Endothelial cell of umbilical vein (primary cell): ENCODE measurements around the gene IL4R. TPM values are rescaled to one million over a fixed set of nuclear protein-coding genes. Genes with fewer than 3 reads are reported as not detected.
A peak's percentile ranks its signal among the peaks of the same experiment; 100 is the strongest.

Source experiments
- BruUV-seq: library from RNA; stranded (reverse); fragments of 400-500 nt; replicated peaks from 2 replicates; lab custom pipeline; 2021; lab: Mats Ljungman, UMichigan
- CTCF ChIA-PET: fragments of 300-600, 350-600 bp; sonication (Branson Sonifier 250); formaldehyde crosslinking; loops from one replicate; lab custom pipeline; 2021; ENCODE audit warnings: antibody characterized with exemption, inconsistent platforms; lab: Charles Lee
- POLR2A ChIA-PET: fragments of 300-600, 350-600 bp; sonication (Branson Sonifier 250); formaldehyde crosslinking; loops from one replicate; lab custom pipeline; 2021; ENCODE audit warnings: antibody characterized with exemption, inconsistent platforms; lab: Charles Lee
- DNase-seq: peaks from one replicate; pipeline ENCODE4 v3.0.0-alpha.2; 2011; ENCODE audit warnings: low read depth, low spot score
- FAIRE-seq: peaks from 2 replicates; lab custom pipeline; 2011; peaks lifted over from hg19 to GRCh38; lab: Jason Lieb, UNC
- H2AFZ ChIP-seq: 2 replicates; pipeline ENCODE4 v1.6.0; 2012; ENCODE audit warnings: low read depth, low read length, control low read depth, inconsistent platforms
- H3K27ac ChIP-seq: 2 replicates; pipeline ENCODE4 v1.5.1; 2011; ENCODE audit warnings: low read depth, mild to moderate bottlenecking, control low read depth, low read length, moderate library complexity; ENCODE audit not compliant: insufficient read depth
- H3K27me3 ChIP-seq, 2 experiments: 2 replicates each; pipeline versions ENCODE4 v1.6.0 to v1.6.1; 2011; ENCODE audit warnings: low read length in 2 of 2, mixed read lengths in 1 of 2; ENCODE audit not compliant: control insufficient read depth in 2 of 2, insufficient read depth in 2 of 2
- H3K36me3 ChIP-seq, 2 experiments: 2 replicates in 1 of 2; 3 replicates in 1 of 2; pipeline ENCODE4 v1.5.1; 2011; ENCODE audit warnings: low read length in 2 of 2, mild to moderate bottlenecking in 1 of 2, moderate library complexity in 1 of 2; ENCODE audit not compliant: control insufficient read depth in 2 of 2, insufficient read depth in 2 of 2; ENCODE audit errors: extremely low read depth in 1 of 2
- H3K4me1 ChIP-seq: 3 replicates; pipeline ENCODE4 v1.5.1; 2011; ENCODE audit warnings: mild to moderate bottlenecking, low read length; ENCODE audit not compliant: control insufficient read depth, insufficient read depth; ENCODE audit errors: extremely low read depth
- H3K4me2 ChIP-seq: 2 replicates; pipeline ENCODE4 v1.6.1; 2011; ENCODE audit warnings: low read length, control low read depth, mixed read lengths; ENCODE audit not compliant: insufficient read depth
- H3K4me3 ChIP-seq, 3 experiments: fragments of 200-600 bp in 1 of 3; sonication (generic), shearing (Covaris generic) in 1 of 3; replicated peaks in 1 of 3; 2 replicates each; pipeline ENCODE4 v1.5.1; 2011 to 2016; ENCODE audit warnings: control low read depth in 3 of 3, low read length in 3 of 3, mild to moderate bottlenecking in 2 of 3, inconsistent platforms in 1 of 3, low read depth in 1 of 3, moderate library complexity in 1 of 3; ENCODE audit not compliant: insufficient read depth in 1 of 3
- H3K79me2 ChIP-seq: 2 replicates; pipeline ENCODE4 v1.6.0; 2012; ENCODE audit warnings: low read length, inconsistent platforms; ENCODE audit not compliant: control insufficient read depth, insufficient read depth
- H3K9ac ChIP-seq: replicated peaks from 2 replicates; pipeline ENCODE3; 2011; ENCODE audit warnings: low read length, control low read depth; ENCODE audit not compliant: insufficient read depth; ENCODE audit errors: extremely low read depth
- H3K9me1 ChIP-seq: replicated peaks from 3 replicates; pipeline ENCODE4 v1.6.0; 2011; ENCODE audit warnings: mild to moderate bottlenecking, low read length; ENCODE audit not compliant: control insufficient read depth, insufficient read depth; ENCODE audit errors: extremely low read depth
- H3K9me3 ChIP-seq: replicated peaks from 2 replicates; pipeline ENCODE4 v1.5.1; 2012; ENCODE audit warnings: low read length, inconsistent platforms; ENCODE audit not compliant: control insufficient read depth, insufficient read depth
- H4K20me1 ChIP-seq: replicated peaks from 2 replicates; pipeline ENCODE3; 2011; ENCODE audit warnings: mild to moderate bottlenecking, low read length; ENCODE audit not compliant: control insufficient read depth, insufficient read depth; ENCODE audit errors: extremely low read depth
- EZH2 ChIP-seq: IDR thresholded peaks from 2 replicates; pipeline ENCODE4 v1.6.1; 2012; ENCODE audit warnings: borderline replicate concordance, low read depth, mild to moderate bottlenecking, moderate library complexity, low read length, inconsistent platforms; ENCODE audit not compliant: severe bottlenecking
- FOS ChIP-seq: IDR thresholded peaks from 2 replicates; pipeline ENCODE4 v1.6.1; 2011; ENCODE audit warnings: mild to moderate bottlenecking, low read length, moderate library complexity, borderline replicate concordance; ENCODE audit not compliant: insufficient read depth
- GATA2 ChIP-seq: IDR thresholded peaks from 2 replicates; pipeline ENCODE4 v1.7.0; 2011; ENCODE audit warnings: low read depth, mild to moderate bottlenecking, moderate library complexity, mixed read lengths, low read length; ENCODE audit not compliant: insufficient read length, insufficient read depth
- JUN ChIP-seq: IDR thresholded peaks from 2 replicates; pipeline ENCODE4 v1.6.1; 2011; ENCODE audit warnings: borderline replicate concordance, low read depth; ENCODE audit not compliant: insufficient read length, insufficient read depth
- MYC ChIP-seq: IDR thresholded peaks from one replicate; pipeline ENCODE4 v1.6.1; 2011; ENCODE audit warnings: mild to moderate bottlenecking, low read depth, low read length
- POLR2A ChIP-seq: IDR thresholded peaks from 2 replicates; pipeline ENCODE4 v1.6.1; 2012; ENCODE audit warnings: low read depth, mild to moderate bottlenecking, control low read depth, low read length
- POLR2AphosphoS5 ChIP-seq: IDR thresholded peaks from 2 replicates; pipeline ENCODE4 v1.6.1; 2012; ENCODE audit warnings: low read depth, mild to moderate bottlenecking, control low read depth, low read length, moderate library complexity; ENCODE audit not compliant: insufficient read depth
- dilution Hi-C: fragments of 300-500 bp; cut with MboI; formaldehyde crosslinking; loops from one replicate; pipeline ENCODE4 v1.15.0; 2019; ENCODE audit warnings: low sequenced_read_pairs; ENCODE audit not compliant: extremely low pct_ligation_motif_present
- intact Hi-C: fragments of 100-400 bp; cut with micrococcal nuclease; formaldehyde crosslinking; loops from one replicate; pipeline ENCODE4 v1.10.0; 2022
- polyA plus RNA-seq, 4 experiments: library from polyadenylated mRNA; depleted of rRNA in 3 of 4; stranded (reverse) in 3 of 4; unstranded in 1 of 4; fragments of >200 nt; gene quantifications; 2 replicates each; pipeline versions ENCODE4 v1.2.1 to v1.2.3, GENCODE V29; 2011 to 2012; ENCODE audit warnings: missing spikeins in 1 of 4
- total RNA-seq: library from RNA; stranded (reverse); gene quantifications from 2 replicates; pipeline ENCODE4 v1.2.3, GENCODE V29; 2021
- TF ChIP-seq, protein P1 (sequence below): IDR thresholded peaks from 2 replicates; pipeline ENCODE4 v1.6.1; 2011; ENCODE audit not compliant: insufficient read depth, insufficient read length
- TF ChIP-seq, protein P2 (sequence below), 2 donors: IDR thresholded peaks; 1 replicate in 1 of 2; 2 replicates in 1 of 2; pipeline ENCODE4 v1.5.1; 2011; ENCODE audit warnings: low read length in 2 of 2, mild to moderate bottlenecking in 2 of 2, moderate library complexity in 2 of 2, control low read depth in 1 of 2, inconsistent platforms in 1 of 2, low read depth in 1 of 2; ENCODE audit not compliant: insufficient read depth in 1 of 2; ENCODE audit errors: extremely low read depth in 1 of 2

The IL4R gene
- total and polyA plus RNA-seq, 2 donors (not counting 3 experiments of a cell fraction or from before 2014, with no cell fraction given) = 138 to 139 TPM

DNA sequence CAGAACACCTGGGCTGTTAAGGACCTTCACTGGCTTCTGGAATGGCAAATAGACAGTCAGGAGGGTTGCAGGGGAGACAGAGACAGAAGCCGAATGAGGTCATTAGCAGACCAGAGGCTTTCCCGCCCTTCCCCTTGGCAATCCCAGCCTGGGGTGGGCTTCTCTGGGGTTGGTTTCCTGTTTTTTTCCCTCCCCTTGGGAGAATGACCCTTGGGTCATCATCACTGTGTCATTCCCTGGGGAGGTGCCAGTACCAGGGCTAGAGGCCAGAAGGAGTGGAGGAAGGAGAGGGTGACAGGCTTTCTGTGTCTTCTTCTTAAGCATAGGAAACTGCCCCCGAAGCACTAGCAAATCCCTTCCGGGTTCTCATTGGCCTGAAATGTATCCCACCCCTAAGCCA lies 45.3 kb downstream of the IL4R start:
- ChIA-PET CTCF (no interaction called here), POLR2A (no interaction called here)
- no peak overlapping the region for H3K4me2 ChIP-seq
- no peaks in the 10 kb centered on the region for H3K79me2 ChIP-seq
- H3K9me3 ChIP-seq = no peaks in the 10 kb centered on the region
- no peak overlapping the region for H3K9ac ChIP-seq
- dilution Hi-C loops = no loop called here
- H3K27me3 ChIP-seq = no peaks in the 10 kb centered on the region
- intact Hi-C loops = no loop called here
- no peak overlapping the region for H2AFZ ChIP-seq
- no peaks in the 10 kb centered on the region for H4K20me1 ChIP-seq
- FAIRE-seq (no peak), DNase-seq (peak; percentile 50)
- peaks cover 7% of the 10 kb centered on the region for H3K4me1 ChIP-seq
- TF ChIP-seq POLR2AphosphoS5 (no peak), EZH2 (no peak), JUN (no peak)
- H3K4me3 ChIP-seq = no peak overlapping the region
- no peaks in the 10 kb centered on the region for H3K9me1 ChIP-seq
- H3K36me3 ChIP-seq = peaks cover 23 to 54% of the 10 kb centered on the region in 2 experiments
- no TSS peak for BruUV-seq
- H3K27ac ChIP-seq = no peak overlapping the region

DNA sequence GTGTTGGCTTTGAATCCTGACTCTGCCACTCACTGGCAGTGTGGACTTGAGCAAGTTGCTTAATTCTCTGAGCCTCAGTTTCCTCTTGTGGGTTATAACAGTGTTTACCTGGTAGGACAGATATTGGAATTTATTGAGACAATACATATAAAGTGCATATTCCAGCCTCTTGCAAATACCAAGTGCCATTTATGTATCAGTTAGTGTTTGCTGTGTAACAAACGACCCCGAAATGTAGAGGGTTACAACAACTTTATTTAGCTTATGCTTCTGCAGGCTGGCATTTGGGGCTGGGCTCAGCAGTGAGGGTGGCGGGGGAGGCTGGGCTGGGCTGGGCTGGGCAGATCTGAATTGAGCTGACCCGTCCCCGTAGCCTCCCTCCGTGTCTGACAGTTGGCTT lies 45.8 kb downstream of the IL4R start:
- TF ChIP-seq, protein P1, sequence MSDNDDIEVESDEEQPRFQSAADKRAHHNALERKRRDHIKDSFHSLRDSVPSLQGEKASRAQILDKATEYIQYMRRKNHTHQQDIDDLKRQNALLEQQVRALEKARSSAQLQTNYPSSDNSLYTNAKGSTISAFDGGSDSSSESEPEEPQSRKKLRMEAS = no peak
- TF ChIP-seq POLR2AphosphoS5 (no peak), MYC (no peak), JUN (no peak), FOS (no peak), GATA2 (no peak), POLR2A (no peak), EZH2 (no peak)
- TF ChIP-seq, protein P2, sequence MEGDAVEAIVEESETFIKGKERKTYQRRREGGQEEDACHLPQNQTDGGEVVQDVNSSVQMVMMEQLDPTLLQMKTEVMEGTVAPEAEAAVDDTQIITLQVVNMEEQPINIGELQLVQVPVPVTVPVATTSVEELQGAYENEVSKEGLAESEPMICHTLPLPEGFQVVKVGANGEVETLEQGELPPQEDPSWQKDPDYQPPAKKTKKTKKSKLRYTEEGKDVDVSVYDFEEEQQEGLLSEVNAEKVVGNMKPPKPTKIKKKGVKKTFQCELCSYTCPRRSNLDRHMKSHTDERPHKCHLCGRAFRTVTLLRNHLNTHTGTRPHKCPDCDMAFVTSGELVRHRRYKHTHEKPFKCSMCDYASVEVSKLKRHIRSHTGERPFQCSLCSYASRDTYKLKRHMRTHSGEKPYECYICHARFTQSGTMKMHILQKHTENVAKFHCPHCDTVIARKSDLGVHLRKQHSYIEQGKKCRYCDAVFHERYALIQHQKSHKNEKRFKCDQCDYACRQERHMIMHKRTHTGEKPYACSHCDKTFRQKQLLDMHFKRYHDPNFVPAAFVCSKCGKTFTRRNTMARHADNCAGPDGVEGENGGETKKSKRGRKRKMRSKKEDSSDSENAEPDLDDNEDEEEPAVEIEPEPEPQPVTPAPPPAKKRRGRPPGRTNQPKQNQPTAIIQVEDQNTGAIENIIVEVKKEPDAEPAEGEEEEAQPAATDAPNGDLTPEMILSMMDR (IDR thresholded peaks at IDR 0.05; ENCODE audit: extremely low read depth in 1 of 2, insufficient read depth in 1 of 2, low read depth in 1 of 2, low read length in 2 of 2) = no peak
- no peaks in the 10 kb centered on the region for H4K20me1 ChIP-seq
- H3K9me3 ChIP-seq = no peaks in the 10 kb centered on the region
- no peak overlapping the region for H3K4me2 ChIP-seq
- DNase-seq (no peak), FAIRE-seq (no peak)
- BruUV-seq = no TSS peak
- no peak overlapping the region for H3K27ac ChIP-seq
- ChIA-PET POLR2A (no interaction called here), CTCF (no interaction called here)
- H3K4me1 ChIP-seq = peaks cover 7% of the 10 kb centered on the region
- H3K4me3 ChIP-seq = no peak overlapping the region
- H3K36me3 ChIP-seq = peaks cover 17 to 51% of the 10 kb centered on the region in 2 experiments
- H3K9ac ChIP-seq = no peak overlapping the region
- dilution Hi-C loops = no loop called here
- no peak overlapping the region for H2AFZ ChIP-seq
- H3K27me3 ChIP-seq = no peaks in the 10 kb centered on the region
- H3K79me2 ChIP-seq = no peaks in the 10 kb centered on the region
- intact Hi-C loops = no loop called here
- H3K9me1 ChIP-seq = no peaks in the 10 kb centered on the region
